ENCODE results near the gene HERPUD1.
"Not testable (repeated sequence)": the region's sequence is repeated elsewhere in the genome, so short reads cannot be mapped to it uniquely, and the experiment has no call there.

The HERPUD1 gene

GRCh38 chr16:56911771-56912571, 20.0 kb upstream of the HERPUD1 start:
- DNase-seq (ENCODE audit: low read depth), result no peak

GRCh38 chr16:56912746-56913708, 18.9 kb upstream of the HERPUD1 start:
- DNase-seq (ENCODE audit: low read depth), result no peak

GRCh38 chr16:56914896-56915295, 17.0 kb upstream of the HERPUD1 start:
- DNase-seq (ENCODE audit: low read depth), result no peak

DNA sequence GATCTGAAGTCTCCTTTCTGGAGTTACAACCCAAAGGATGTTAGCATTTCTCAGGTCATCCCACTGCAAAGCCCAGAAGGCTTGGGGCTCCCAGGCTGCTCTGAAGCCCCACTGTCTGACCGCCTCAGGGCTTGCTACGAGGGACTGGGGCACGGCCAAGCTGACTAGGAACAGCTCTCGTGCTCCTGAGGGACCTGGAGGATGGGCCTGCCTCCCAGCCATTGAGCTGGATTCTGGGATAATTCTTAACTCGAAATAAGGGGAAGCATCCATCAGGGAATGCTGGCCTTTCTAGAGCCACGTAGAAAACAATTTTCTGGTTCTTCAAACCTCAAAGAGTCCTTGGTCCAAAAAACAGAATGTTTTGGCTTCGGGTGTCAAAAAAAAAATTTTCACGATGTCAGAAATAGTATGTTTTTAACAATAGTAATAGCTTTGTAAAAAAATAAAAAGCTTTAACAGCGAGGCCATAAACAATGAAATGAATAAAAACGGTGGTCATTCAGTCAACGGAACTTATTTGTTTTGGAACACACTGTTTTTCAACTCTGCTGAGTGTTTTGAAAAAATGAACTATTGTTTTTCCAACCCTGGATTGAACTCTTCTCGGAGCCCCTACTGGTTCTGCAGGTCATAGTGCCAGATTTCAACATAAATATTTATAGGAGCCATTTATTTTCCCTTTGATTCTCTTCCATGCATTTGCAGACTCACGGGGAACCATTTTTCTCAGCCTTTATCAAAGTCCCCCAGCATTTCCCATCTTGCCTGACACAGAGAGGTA, 16.4 kb upstream of the HERPUD1 start:
- no peak for DNase-seq (ENCODE audit: low read depth)

GRCh38 chr16:56916571-56917403, 15.2 kb upstream of the HERPUD1 start:
- DNase-seq (ENCODE audit: low read depth), result no peak

GRCh38 chr16:56918467-56919012, 13.4 kb upstream of the HERPUD1 start:
- no peak for DNase-seq (ENCODE audit: low read depth)

- no peak for DNase-seq (ENCODE audit: low read depth)
Observed at GRCh38 chr16:56919099-56919800, 12.7 kb upstream of the HERPUD1 start.

- no peak for DNase-seq (ENCODE audit: low read depth)
Observed at GRCh38 chr16:56921571-56921970, 10.4 kb upstream of the HERPUD1 start.

GRCh38 chr16:56923481-56924091, 8.4 kb upstream of the HERPUD1 start:
- no peak for DNase-seq (ENCODE audit: low read depth)

GRCh38 chr16:56927471-56927870, 4.5 kb upstream of the HERPUD1 start:
- no peak for DNase-seq (ENCODE audit: low read depth)

- no peak for DNase-seq (ENCODE audit: low read depth)
Observed at GRCh38 chr16:56929639-56930038, 2.3 kb upstream of the HERPUD1 start.

DNA sequence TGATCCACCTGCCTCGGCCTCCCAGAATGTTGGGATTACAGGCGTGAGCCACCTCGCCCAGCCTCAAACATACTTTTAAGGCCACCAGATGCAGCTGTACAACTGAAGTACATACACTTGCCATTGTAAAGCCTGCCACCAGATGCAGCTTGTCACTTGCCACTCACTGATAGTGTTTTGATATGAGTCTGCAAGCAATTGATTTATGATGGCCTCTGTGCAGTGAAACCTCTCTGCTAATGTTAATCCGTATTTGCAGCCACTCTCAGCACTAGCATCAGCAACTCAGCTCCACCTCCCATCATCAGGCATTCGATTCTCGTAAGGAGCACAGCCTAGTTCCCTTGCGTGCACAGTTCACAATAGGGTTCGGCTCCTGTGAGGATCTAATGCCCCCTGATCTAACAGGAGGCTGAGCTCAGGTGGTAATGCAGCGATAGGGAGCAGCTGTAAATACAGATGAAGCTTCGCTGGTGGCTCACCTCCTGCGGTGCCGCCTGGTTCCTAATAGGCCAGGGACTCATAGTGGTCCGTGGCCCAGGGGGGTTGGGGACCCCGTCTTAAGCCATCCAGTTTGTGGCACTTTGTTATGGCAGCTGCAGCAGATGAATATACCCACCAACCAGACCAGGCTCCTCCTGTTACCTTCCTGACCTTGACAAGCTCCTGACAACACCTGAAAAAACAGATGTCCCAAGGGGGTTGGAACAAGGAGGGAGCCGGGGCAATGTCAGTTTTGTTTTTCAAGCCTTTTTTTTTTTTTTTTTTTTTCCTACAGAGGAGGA, 1.3 kb upstream of the HERPUD1 start:
- DNase-seq (ENCODE audit: low read depth), result no peak

DNA sequence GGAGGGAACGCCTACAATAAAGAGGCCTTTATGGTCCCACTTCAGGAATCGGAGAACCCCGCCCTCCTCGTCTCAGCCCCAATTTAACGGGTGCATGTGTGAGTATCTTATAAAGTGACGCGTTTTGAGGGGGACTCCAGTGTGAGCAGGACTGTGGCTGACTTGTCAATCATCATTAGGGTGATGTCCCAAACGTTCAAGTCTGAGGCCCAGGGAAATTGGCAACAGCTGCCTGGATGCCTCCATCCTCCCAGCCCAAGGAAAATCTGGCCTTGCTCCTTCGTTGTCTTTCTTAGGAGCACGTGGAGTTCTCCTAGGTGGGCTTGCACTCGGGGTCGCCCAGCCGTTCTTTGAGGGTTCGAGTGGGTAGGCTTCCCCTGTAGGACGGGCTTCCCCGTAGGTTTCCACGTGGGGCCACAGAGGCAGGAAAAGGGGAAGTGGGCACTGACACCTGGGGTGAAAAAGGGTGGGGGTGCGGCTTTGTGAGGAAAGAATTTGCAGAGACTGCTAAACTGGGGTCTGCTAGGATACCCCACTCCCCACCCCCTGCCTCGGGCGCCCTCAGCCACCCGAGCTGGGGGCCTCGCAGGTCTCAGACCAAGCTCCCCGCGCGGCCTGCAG, 561 bp upstream of the HERPUD1 start:
- DNase-seq (ENCODE audit: low read depth), result no peak

DNA sequence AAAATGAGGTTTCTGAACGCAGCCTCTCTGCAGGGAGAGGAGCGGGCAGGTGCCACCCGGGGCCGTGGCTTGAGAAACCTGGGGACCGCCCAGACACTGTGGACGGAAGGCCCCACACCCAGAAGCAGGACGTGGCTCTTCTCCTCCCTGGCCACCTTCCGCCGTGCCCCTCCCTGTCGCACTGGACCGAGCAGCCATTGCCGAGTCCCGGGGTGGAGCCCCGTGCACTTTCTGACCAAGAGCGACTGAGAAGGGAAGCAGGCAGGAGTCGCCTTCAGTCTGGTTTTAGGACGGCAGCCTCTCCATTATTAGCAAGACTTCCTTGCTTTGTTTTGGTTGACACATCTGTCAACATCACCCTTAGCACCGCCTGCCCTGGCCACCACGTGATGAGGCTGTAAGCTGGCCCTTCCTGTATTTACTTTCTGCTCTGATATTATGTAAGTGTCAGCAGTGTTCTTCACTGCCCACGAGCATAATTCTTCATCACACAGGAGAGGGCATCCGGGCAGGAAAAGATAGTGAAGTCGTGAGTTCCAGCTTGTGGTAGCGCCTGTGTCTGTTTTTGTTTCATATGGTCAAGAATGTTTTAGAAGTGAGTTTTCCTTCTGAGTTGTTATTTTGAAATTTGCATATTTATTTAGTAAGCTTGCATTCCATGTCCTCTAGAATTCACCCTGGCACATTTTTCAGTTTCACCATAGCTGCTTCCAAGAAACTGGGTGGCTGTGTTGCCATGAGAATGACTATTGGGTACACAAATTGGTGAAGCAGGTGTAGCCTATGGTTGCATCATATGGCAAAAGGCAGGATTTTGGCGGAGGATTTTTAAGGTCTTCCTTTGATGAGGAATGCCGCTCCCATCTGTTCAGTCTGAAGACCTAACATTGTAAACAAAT, 1.0 kb downstream of the HERPUD1 start:
- peak; percentile 17 for DNase-seq (ENCODE audit: low read depth)

GRCh38 chr16:56933828-56934598, 2.1 kb downstream of the HERPUD1 start:
- no peak for DNase-seq (ENCODE audit: low read depth)

DNA sequence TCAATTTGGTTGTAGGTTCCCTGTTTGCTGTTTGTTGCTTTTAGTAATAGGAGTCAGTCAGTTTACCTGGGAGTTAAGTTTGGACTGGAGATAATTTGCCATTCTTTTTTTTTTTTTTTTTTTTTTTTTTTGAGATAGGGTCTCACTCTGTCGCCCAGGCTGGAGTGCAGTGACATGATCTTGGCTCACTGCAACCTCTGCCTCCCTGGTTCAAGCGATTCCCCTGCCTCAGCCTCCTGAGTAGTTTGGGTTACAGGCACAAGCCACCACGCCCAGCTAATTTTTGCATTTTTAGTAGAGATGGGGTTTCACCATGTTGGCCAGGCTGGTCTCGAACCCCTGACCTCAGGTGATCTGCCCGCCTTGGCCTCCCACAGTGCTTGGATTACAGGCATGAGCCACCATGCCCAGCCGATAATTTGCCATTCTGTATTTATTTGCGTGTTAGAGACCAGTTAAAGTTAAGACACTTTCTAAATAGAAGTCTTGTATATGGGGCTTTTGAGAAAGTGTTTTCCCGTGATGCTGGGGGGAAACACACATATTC, 2.7 kb downstream of the HERPUD1 start:
- not testable (repeated sequence) for DNase-seq (ENCODE audit: low read depth)

Data from stimulated activated CD8-positive, alpha-beta memory T cell treated with anti-CD3 and anti-CD28 coated beads, Interleukin-12 subunit alpha, Interleukin-12 subunit beta, amount 100 ng/mL, for 4 hours (primary cell).